Measurements from ENCODE around the gene NECAB3. TPM values are rescaled to one million over a fixed set of nuclear protein-coding genes. Genes with fewer than 3 reads are reported as not detected.

NECAB3 gene
- total RNA-seq, 6 experiments from 2014 or later: 13.2 to 21.9 (median 19.2) TPM

DNA sequence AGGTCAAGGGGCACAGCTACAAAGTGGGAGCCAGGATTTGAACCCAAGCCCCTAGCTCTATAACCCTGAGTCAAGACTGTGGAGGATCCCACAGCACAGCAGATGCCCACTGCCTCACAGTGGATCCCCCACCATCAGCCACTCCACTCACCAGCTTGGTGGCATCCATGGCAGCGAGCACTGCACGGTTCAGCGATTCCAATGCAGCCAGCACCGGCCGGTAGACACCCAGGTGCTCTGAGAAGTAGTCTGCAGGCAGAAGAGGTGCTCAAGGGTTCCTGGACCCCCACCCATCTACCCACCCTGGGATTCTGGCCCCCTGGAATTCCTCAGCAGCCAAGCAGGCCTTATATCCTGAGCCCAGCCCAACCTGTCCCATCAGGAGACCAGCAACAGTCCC is 5.0 kb downstream of the NECAB3 start:
- TF ChIP-seq POLR2A (IDR thresholded peaks at IDR 0.05) (no peak), CTCF (IDR thresholded peaks at IDR 0.05) (no peak)
- Histone ChIP-seq H3K36me3 (peaks cover 0 to 1% (median 0%) of the 10 kb centered on the region in 4 donors), H3K27ac (no peak overlapping the region), H3K4me3 (no peak overlapping the region), H3K27me3 (no peaks in the 10 kb centered on the region), H3K4me1 (peaks cover 0 to 14% (median 3%) of the 10 kb centered on the region in 4 donors), H3K9me3 (no peaks in the 10 kb centered on the region)
- WGBS (ENCODE audit: insufficient coverage, low coverage, low lambda C conversion rate, missing lambda C conversion rate): no CpG with 5 or more reads among the region's 5 CpGs
- ATAC-seq (no peak), DNase-seq (no peak)
- intact Hi-C loops (cut with DNase I): no loop called here

- TF ChIP-seq CTCF (IDR thresholded peaks at IDR 0.05) (no peak), POLR2A (IDR thresholded peaks at IDR 0.05) (no peak)
- no peaks in the 10 kb centered on the region for H3K27me3 ChIP-seq
- WGBS (ENCODE audit: insufficient coverage, low coverage, low lambda C conversion rate, missing lambda C conversion rate): 47% methylated on average over 9 of the region's 13 CpGs
- H3K9me3 ChIP-seq: no peaks in the 10 kb centered on the region
- ATAC-seq (no peak), DNase-seq (no peak)
- peaks cover 0 to 1% (median 0%) of the 10 kb centered on the region in 4 donors for H3K36me3 ChIP-seq
- H3K27ac ChIP-seq: no peak overlapping the region
- no peak overlapping the region for H3K4me3 ChIP-seq
- intact Hi-C loops (cut with DNase I): no loop called here
- peaks cover 0 to 18% (median 3%) of the 10 kb centered on the region in 4 donors for H3K4me1 ChIP-seq
Measured at GRCh38 chr20:33668466-33669155, 5.6 kb downstream of the NECAB3 start.

DNA sequence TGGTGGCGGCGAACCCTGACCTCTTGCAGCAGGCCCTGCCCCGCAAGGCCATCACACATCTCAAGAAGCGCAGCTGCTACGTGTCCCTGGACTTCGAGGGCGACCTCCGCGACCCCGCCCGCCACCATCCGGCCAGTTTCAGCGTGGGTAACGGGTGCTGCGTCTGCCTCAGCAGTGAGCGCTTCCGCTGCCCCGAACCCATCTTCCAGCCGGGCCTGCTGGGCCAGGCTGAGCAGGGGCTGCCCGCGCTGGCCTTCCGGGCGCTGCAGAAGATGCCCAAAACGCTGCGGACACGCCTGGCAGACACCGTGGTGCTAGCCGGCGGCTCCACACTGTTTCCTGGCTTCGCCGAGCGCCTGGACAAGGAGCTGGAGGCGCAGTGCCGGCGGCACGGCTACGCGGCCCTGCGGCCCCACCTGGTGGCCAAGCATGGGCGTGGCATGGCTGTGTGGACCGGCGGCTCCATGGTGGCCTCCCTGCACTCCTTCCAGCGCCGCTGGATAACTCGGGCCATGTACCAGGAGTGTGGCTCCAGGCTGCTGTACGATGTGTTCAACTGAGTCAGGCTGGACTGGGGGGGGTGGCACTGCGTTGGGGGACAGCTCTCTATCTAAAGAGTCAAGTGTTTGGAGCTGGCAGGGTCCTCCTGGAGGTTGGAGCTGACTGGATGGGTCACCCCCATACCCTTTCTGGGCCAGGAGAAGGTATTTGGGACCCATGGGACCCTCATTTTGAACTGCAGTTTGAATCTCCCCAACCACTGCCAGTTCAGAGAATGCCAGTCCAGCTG is 6.4 kb downstream of the NECAB3 start:
- WGBS (ENCODE audit: insufficient coverage, low coverage, low lambda C conversion rate, missing lambda C conversion rate): no CpG with 5 or more reads among the region's 47 CpGs
- TF ChIP-seq CTCF (IDR thresholded peaks at IDR 0.05) (peak; percentile 81 to 95 (median 86)), POLR2A (IDR thresholded peaks at IDR 0.05) (no peak)
- intact Hi-C loops (cut with DNase I): no loop called here
- no peaks in the 10 kb centered on the region for H3K27me3 ChIP-seq
- H3K4me1 ChIP-seq: peaks cover 0 to 21% (median 4%) of the 10 kb centered on the region in 4 donors
- ATAC-seq (peak; percentile 69 to 80 (median 74)), DNase-seq (peak; percentile 81 to 85 (median 84))
- H3K4me3 ChIP-seq: peak overlapping the region; percentile 52 to 60 (median 55)
- peak overlapping the region in 1 of 3 donors; percentile 47 for H3K27ac ChIP-seq
- H3K9me3 ChIP-seq: no peaks in the 10 kb centered on the region
- peaks cover 0 to 1% (median 0%) of the 10 kb centered on the region in 4 donors for H3K36me3 ChIP-seq

DNA sequence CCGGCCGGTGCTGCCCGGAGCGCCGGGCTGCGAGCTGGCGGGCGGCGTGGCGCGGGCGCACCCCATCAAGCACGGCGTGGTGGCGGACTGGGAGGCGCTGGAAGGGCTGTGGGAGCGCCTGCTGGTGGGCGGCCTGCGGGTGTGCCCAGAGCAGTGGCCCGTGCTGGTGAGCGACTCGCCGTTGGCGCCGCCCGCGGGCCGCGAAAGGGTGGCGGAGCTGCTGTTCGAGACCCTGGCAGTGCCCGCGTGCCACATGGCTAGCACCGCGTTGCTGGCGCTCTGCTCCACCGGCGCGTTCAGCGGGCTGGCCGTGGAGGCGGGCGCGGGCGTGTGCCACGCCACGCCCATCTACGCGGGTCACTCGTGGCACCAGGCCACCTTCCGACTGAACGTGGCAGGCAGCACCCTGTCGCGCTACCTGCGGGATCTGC is 7.0 kb downstream of the NECAB3 start:
- intact Hi-C loops (cut with DNase I): no loop called here
- peaks cover 0 to 1% (median 0%) of the 10 kb centered on the region in 4 donors for H3K36me3 ChIP-seq
- peaks cover 0 to 22% (median 7%) of the 10 kb centered on the region in 4 donors for H3K4me1 ChIP-seq
- H3K27ac ChIP-seq: peak overlapping the region; percentile 39 to 60 (median 53)
- WGBS (ENCODE audit: insufficient coverage, low coverage, low lambda C conversion rate, missing lambda C conversion rate): no CpG with 5 or more reads among the region's 55 CpGs
- H3K9me3 ChIP-seq: no peaks in the 10 kb centered on the region
- DNase-seq (peak; percentile 74 to 81 (median 80)), ATAC-seq (peak; percentile 32 to 56 (median 40))
- no peaks in the 10 kb centered on the region for H3K27me3 ChIP-seq
- TF ChIP-seq CTCF (IDR thresholded peaks at IDR 0.05): no peak
- TF ChIP-seq POLR2A (IDR thresholded peaks at IDR 0.05): no peak
- H3K4me3 ChIP-seq: peak overlapping the region; percentile 52 to 60 (median 55)

All from right lobe of liver (tissue), 6 donors.